LNCAP (cell line): ENCODE data around the gene PRKRA.

Experiments
- TF ChIP-seq, protein P1 (sequence below): fragments of 450-650 bp; IDR thresholded peaks from 2 replicates; pipeline ENCODE4 v1.5.1; 2017; ENCODE audit warnings: mild to moderate bottlenecking

Gene PRKRA

GRCh38 chr2:178476477-178476876 is 25.5 kb upstream of the PRKRA start:
- TF ChIP-seq, protein P1, sequence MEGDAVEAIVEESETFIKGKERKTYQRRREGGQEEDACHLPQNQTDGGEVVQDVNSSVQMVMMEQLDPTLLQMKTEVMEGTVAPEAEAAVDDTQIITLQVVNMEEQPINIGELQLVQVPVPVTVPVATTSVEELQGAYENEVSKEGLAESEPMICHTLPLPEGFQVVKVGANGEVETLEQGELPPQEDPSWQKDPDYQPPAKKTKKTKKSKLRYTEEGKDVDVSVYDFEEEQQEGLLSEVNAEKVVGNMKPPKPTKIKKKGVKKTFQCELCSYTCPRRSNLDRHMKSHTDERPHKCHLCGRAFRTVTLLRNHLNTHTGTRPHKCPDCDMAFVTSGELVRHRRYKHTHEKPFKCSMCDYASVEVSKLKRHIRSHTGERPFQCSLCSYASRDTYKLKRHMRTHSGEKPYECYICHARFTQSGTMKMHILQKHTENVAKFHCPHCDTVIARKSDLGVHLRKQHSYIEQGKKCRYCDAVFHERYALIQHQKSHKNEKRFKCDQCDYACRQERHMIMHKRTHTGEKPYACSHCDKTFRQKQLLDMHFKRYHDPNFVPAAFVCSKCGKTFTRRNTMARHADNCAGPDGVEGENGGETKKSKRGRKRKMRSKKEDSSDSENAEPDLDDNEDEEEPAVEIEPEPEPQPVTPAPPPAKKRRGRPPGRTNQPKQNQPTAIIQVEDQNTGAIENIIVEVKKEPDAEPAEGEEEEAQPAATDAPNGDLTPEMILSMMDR, result no peak

DNA sequence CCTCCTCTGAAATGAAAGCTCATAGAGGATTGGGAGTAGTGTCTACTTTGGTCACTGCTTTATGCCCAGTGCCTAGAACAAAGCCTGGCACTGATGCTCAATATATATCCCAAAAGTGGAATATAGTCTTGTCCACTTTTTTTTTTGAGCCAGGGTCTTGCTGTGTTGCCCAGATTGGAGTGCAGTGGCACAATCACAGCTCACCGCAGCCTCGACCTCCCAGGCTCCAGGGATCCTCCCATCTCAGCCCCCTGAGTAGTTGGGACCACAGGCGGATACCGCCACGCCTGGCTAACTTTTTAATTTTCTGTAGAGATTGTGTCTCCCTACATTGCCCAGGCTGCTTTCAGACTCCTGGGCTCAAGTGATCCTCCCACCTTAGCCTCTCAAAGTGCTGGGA is 23.6 kb upstream of the PRKRA start:
- TF ChIP-seq, protein P1, result no peak

GRCh38 chr2:178473931-178474330 is 23.0 kb upstream of the PRKRA start:
- TF ChIP-seq, protein P1, result no peak

DNA sequence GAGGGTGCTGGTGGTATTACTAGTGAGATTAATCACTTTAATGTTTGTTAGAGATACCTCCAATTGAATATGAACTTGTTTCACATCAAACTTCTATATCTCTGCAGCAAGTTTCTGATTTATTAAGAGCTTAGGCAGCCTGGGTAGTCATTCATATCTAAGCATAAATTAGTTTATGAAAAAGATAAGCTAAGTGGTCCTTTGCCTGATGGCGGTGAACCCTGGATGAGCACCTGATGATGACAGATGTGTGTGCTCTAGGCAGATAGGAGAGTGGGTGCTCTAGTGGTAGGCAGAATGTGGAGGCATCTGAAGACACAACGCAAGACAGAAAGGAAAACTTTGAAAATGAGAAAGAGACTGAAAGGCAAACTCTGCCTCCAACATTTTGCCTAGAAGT is 22.4 kb upstream of the PRKRA start:
- TF ChIP-seq, protein P1, result no peak

GRCh38 chr2:178469219-178469849 is 18.4 kb upstream of the PRKRA start:
- TF ChIP-seq, protein P1, result no peak

DNA sequence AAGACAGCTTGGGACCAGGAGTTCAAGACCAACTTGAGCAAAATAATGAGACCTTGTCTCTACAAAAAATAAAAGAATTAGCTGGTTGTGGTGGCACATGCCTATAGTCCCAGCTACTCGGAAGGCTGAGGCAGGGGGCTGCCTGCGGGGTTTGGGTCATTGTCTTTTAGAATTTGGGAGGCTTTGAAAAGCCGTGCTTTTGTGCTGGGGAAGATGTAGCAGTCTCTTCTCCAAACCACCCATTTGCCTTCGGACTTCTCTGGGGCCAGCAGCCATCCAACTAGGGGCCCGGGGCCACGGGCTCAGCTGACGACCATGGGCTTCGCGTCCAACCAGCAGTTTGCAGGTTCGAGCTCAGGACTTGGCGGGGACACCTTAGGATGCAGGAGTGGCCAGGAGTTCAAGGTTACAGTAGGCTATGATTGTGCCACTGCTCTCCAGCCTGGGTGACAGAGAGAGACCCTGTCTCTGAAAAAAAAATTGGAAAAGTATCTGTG is 6.5 kb upstream of the PRKRA start:
- TF ChIP-seq, protein P1, result no peak

DNA sequence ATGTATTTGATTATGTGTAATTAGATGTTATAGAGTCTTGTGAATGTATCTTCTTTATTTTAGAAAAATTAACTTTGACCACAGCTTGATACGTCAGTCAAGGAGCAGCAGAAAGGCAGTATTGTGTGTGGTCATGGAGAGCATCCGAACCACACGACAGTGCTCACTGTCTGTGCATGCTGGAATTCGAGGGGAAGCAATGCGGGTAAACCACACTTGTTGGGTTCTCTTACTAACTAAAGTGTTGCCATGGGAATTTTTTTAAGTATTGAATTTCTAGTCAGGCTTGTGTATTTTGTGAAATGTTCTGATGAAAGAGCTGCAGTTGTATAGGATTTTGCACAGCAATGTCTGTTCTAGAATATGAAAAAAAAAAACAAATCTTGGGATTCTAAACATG is 5.0 kb upstream of the PRKRA start:
- TF ChIP-seq, protein P1, result no peak

- TF ChIP-seq, protein P1, result no peak
Measured at GRCh38 chr2:178452870-178453269, 1.9 kb upstream of the PRKRA start.
